ENCODE results near the gene TSPAN9.

Gene TSPAN9

GRCh38 chr12:3128498-3129293 lies 51.5 kb downstream of the TSPAN9 start:
- TF ChIP-seq, protein P1, sequence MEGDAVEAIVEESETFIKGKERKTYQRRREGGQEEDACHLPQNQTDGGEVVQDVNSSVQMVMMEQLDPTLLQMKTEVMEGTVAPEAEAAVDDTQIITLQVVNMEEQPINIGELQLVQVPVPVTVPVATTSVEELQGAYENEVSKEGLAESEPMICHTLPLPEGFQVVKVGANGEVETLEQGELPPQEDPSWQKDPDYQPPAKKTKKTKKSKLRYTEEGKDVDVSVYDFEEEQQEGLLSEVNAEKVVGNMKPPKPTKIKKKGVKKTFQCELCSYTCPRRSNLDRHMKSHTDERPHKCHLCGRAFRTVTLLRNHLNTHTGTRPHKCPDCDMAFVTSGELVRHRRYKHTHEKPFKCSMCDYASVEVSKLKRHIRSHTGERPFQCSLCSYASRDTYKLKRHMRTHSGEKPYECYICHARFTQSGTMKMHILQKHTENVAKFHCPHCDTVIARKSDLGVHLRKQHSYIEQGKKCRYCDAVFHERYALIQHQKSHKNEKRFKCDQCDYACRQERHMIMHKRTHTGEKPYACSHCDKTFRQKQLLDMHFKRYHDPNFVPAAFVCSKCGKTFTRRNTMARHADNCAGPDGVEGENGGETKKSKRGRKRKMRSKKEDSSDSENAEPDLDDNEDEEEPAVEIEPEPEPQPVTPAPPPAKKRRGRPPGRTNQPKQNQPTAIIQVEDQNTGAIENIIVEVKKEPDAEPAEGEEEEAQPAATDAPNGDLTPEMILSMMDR (IDR thresholded peaks at IDR 0.05; ENCODE audit: low read depth, low read length), result no peak
- DNase-seq (ENCODE audit: extremely low read depth, low read depth), result no peak

- TF ChIP-seq, protein P1 (IDR thresholded peaks at IDR 0.05; ENCODE audit: low read depth, low read length), result no peak
- DNase-seq (ENCODE audit: extremely low read depth, low read depth), result no peak
Observed at GRCh38 chr12:3129301-3130056, 52.3 kb downstream of the TSPAN9 start.

- DNase-seq (ENCODE audit: extremely low read depth, low read depth), result no peak
- TF ChIP-seq, protein P1 (IDR thresholded peaks at IDR 0.05; ENCODE audit: low read depth, low read length), result no peak
Observed at GRCh38 chr12:3130057-3130830, 53.1 kb downstream of the TSPAN9 start.

- TF ChIP-seq, protein P1 (IDR thresholded peaks at IDR 0.05; ENCODE audit: low read depth, low read length), result no peak
- no peak for DNase-seq (ENCODE audit: extremely low read depth, low read depth)
Observed at GRCh38 chr12:3131129-3131528, 54.0 kb downstream of the TSPAN9 start.

- DNase-seq (ENCODE audit: extremely low read depth, low read depth), result no peak
- TF ChIP-seq, protein P1 (IDR thresholded peaks at IDR 0.05; ENCODE audit: low read depth, low read length), result no peak
Observed at GRCh38 chr12:3132636-3133404, 55.6 kb downstream of the TSPAN9 start.

DNA sequence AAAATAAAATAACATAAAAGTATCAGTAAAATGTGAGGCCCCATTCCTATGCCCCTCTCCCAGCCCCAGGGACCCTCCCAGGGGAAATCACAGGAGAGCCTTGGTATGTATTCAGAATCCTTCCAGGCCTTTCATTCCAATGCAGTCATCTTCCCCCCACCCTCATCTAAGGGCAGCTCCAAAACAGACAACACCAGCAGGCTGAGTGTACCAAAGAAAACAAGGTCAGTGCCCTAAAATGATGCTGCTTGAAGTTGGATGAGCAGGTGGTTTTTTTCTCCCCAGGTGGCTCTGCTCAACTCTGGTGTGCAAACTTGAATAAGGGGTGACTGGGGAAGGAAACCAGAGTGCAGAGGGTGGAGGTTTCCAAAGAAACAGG lies 56.2 kb downstream of the TSPAN9 start:
- TF ChIP-seq, protein P1 (IDR thresholded peaks at IDR 0.05; ENCODE audit: low read depth, low read length), result no peak
- no peak for DNase-seq (ENCODE audit: extremely low read depth, low read depth)
